ENCODE results near the gene CRELD2. TPM values are rescaled to one million over a fixed set of nuclear protein-coding genes. Genes with fewer than 3 reads are reported as not detected.

CRELD2 gene
- total and polyA plus RNA-seq, 2 of the 13 experiments (the other 11 are each of a cell fraction or from before 2014, with no cell fraction given), result 17.2 to 44.7 TPM

DNA sequence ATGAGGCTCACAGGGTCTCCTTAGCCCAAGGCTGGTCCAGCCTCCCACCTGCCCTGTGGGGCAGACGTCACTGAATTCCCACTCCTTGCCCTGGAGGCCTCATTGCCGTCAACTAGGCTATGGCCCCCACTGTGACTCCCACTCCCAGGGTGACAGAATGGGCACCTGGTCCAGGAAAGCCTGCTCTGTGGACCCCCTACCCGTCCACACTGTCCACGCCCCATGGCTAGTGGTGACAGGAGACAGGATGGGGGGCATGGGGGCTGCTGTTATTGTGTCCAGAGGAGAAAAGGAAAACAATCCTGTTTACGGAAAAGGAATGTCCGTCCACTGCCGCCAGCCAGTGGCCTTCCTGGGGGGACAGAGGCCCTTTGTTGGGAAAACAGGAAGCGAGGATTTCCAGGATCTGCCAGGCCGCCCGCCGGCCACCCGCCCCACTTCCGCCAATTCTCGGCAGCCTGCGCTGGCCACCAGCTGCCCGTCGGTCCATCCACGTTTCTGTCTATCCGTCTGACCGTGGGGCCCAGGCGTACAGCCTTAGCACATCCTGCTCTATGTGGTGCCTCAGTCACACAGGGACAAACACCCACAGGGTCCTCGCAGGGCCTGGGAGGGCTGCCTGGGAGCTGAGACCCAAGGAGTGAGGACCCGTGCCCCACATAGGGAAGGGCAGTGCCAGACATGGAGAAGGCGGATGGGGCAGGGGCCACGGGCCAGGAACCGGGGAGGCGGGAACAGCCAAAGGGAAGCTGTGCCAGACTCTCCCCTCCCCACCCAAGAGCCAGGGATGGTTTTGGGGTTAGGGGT is 19.5 kb downstream of the CRELD2 start (continued):
- TF ChIP-seq, protein P1, sequence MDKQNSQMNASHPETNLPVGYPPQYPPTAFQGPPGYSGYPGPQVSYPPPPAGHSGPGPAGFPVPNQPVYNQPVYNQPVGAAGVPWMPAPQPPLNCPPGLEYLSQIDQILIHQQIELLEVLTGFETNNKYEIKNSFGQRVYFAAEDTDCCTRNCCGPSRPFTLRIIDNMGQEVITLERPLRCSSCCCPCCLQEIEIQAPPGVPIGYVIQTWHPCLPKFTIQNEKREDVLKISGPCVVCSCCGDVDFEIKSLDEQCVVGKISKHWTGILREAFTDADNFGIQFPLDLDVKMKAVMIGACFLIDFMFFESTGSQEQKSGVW (CRISPR knock-in tag; IDR thresholded peaks at IDR 0.05; ENCODE audit: borderline replicate concordance), result no peak
- TF ChIP-seq KDM6A (CRISPR knock-in tag; IDR thresholded peaks at IDR 0.05; ENCODE audit: low read depth) (no peak), MAFF (IDR thresholded peaks at IDR 0.05; ENCODE audit: low read depth, low read length) (no peak), REL (CRISPR knock-in tag; conservative IDR thresholded peaks at IDR 0.05) (no peak), NPAS2 (CRISPR knock-in tag; IDR thresholded peaks at IDR 0.05; ENCODE audit: borderline replicate concordance) (no peak), POLR2A (IDR thresholded peaks at IDR 0.05; ENCODE audit: insufficient read depth in 1 of 2, low read depth in 2 of 2, low read length in 2 of 2) (peak in 1 of 2 experiments; percentile 59; a peak in 1 of 4 replicates), BRCA1 (CRISPR knock-in tag; IDR thresholded peaks at IDR 0.05) (no peak; the same call in 1 of the 2 replicates), ZNF367 (CRISPR knock-in tag; IDR thresholded peaks at IDR 0.05; ENCODE audit: borderline replicate concordance) (no peak), ZBTB3 (CRISPR knock-in tag; IDR thresholded peaks at IDR 0.05; ENCODE audit: borderline replicate concordance, low read depth) (peak; percentile 96; the same call in 1 of the 2 replicates), ZNF451 (CRISPR knock-in tag; IDR thresholded peaks at IDR 0.05) (peak; percentile 6; the same call in 1 of the 2 replicates), KDM1A (CRISPR knock-in tag; IDR thresholded peaks at IDR 0.05) (no peak), ETV5 (CRISPR knock-in tag; IDR thresholded peaks at IDR 0.05; ENCODE audit: borderline replicate concordance) (peak; percentile 99), FOSL1 (CRISPR knock-in tag; IDR thresholded peaks at IDR 0.05; ENCODE audit: borderline replicate concordance) (no peak), ZNF629 (CRISPR knock-in tag; conservative IDR thresholded peaks at IDR 0.05) (no peak)
- TF ChIP-seq, protein P2, sequence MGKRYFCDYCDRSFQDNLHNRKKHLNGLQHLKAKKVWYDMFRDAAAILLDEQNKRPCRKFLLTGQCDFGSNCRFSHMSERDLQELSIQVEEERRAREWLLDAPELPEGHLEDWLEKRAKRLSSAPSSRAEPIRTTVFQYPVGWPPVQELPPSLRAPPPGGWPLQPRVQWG (CRISPR knock-in tag; IDR thresholded peaks at IDR 0.05; ENCODE audit: borderline replicate concordance, low read depth), result no peak
- TF ChIP-seq, protein P3, sequence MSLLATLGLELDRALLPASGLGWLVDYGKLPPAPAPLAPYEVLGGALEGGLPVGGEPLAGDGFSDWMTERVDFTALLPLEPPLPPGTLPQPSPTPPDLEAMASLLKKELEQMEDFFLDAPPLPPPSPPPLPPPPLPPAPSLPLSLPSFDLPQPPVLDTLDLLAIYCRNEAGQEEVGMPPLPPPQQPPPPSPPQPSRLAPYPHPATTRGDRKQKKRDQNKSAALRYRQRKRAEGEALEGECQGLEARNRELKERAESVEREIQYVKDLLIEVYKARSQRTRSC (CRISPR knock-in tag; IDR thresholded peaks at IDR 0.05; ENCODE audit: low read depth), result no peak
- TF ChIP-seq, protein P4, sequence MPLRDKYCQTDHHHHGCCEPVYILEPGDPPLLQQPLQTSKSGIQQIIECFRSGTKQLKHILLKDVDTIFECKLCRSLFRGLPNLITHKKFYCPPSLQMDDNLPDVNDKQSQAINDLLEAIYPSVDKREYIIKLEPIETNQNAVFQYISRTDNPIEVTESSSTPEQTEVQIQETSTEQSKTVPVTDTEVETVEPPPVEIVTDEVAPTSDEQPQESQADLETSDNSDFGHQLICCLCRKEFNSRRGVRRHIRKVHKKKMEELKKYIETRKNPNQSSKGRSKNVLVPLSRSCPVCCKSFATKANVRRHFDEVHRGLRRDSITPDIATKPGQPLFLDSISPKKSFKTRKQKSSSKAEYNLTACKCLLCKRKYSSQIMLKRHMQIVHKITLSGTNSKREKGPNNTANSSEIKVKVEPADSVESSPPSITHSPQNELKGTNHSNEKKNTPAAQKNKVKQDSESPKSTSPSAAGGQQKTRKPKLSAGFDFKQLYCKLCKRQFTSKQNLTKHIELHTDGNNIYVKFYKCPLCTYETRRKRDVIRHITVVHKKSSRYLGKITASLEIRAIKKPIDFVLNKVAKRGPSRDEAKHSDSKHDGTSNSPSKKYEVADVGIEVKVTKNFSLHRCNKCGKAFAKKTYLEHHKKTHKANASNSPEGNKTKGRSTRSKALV (CRISPR knock-in tag; IDR thresholded peaks at IDR 0.05), result no peak

Measured in HepG2 (cell line).